ENCODE measurements around the gene TAOK3. TPM values are rescaled to one million over a fixed set of nuclear protein-coding genes. Genes with fewer than 3 reads are reported as not detected.

Gene TAOK3
- total RNA-seq, 2 donors from 2014 or later, result 33.4 to 40.6 TPM

- H3K9me3 Mint-ChIP-seq, result no peaks in the 10 kb centered on the region
- H3K9ac ChIP-seq (ENCODE audit: extremely low read depth, low read length, poor library complexity, severe bottlenecking), result no peak overlapping the region
- no peaks in the 10 kb centered on the region for H3K9me3 ChIP-seq (ENCODE audit: control insufficient read depth, low read length)
- no peaks in the 10 kb centered on the region for H3K27me3 Mint-ChIP-seq (ENCODE audit: insufficient read depth)
- H3K36me3 ChIP-seq (ENCODE audit: control insufficient read depth, insufficient read depth, low read length), result no peaks in the 10 kb centered on the region
- H3K27ac ChIP-seq (ENCODE audit: low read depth, low read length), result no peak overlapping the region
- WGBS, 2 experiments (ENCODE audit: insufficient coverage in 1 of 2, insufficient read length in 1 of 2), result 58 to 63% methylated on average over 1 to 2 of the region's 3 CpGs
- H3K4me1 ChIP-seq (ENCODE audit: control insufficient read depth, insufficient read depth, low read length), result peaks cover 4% of the 10 kb centered on the region
- no peaks in the 10 kb centered on the region for H3K27me3 ChIP-seq (ENCODE audit: control insufficient read depth, insufficient read depth, low read length, poor library complexity, severe bottlenecking)
- no peak for DNase-seq
- no peaks in the 10 kb centered on the region for H3K36me3 Mint-ChIP-seq (ENCODE audit: low read depth)
- no peak for TF ChIP-seq CTCF (conservative IDR thresholded peaks at IDR 0.05)
- peaks cover 30% of the 10 kb centered on the region for H3K4me1 Mint-ChIP-seq
- peak overlapping the region; percentile 86 for H3K4me3 ChIP-seq (ENCODE audit: low read length)
- peak overlapping the region; percentile 94 for H3K4me3 Mint-ChIP-seq
- H3K27ac Mint-ChIP-seq, result peak overlapping the region; percentile 4
Observed at GRCh38 chr12:118370601-118371000, 2.1 kb downstream of the TAOK3 start.

DNA sequence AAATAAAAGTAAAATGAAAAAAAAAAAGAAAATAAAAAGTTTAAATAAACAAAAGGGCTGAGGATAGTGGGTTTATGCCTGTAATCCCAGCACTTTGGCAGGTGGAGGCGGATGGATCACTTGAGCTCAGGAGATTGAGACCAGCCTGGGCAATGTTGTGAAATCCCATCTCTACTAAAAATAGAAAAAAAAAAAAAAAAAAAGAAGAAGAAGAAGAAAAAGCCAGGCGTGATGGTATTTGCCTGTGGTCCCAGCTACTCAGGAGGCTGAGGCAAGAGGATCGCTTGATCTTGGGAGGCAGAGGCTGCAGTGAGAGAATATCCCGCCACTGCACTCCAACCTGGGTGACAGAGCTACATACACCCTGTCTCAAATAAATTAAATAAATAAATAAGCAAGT is 3.9 kb downstream of the TAOK3 start:
- H3K27ac Mint-ChIP-seq, result no peak overlapping the region
- H3K27me3 ChIP-seq (ENCODE audit: control insufficient read depth, insufficient read depth, low read length, poor library complexity, severe bottlenecking), result no peaks in the 10 kb centered on the region
- no peak for DNase-seq
- no peak overlapping the region for H3K27ac ChIP-seq (ENCODE audit: low read depth, low read length)
- H3K9me3 Mint-ChIP-seq, result no peaks in the 10 kb centered on the region
- H3K27me3 Mint-ChIP-seq (ENCODE audit: insufficient read depth), result no peaks in the 10 kb centered on the region
- H3K9ac ChIP-seq (ENCODE audit: extremely low read depth, low read length, poor library complexity, severe bottlenecking), result no peak overlapping the region
- 96% methylated on average over 3 of the region's 4 CpGs; no CpG with 5 or more reads in 1 of the 2 experiments for WGBS, 2 experiments (ENCODE audit: insufficient coverage in 1 of 2, insufficient read length in 1 of 2)
- H3K4me3 Mint-ChIP-seq, result no peak overlapping the region
- no peaks in the 10 kb centered on the region for H3K36me3 ChIP-seq (ENCODE audit: control insufficient read depth, insufficient read depth, low read length)
- H3K9me3 ChIP-seq (ENCODE audit: control insufficient read depth, low read length), result no peaks in the 10 kb centered on the region
- H3K36me3 Mint-ChIP-seq (ENCODE audit: low read depth), result no peaks in the 10 kb centered on the region
- H3K4me3 ChIP-seq (ENCODE audit: low read length), result no peak overlapping the region
- TF ChIP-seq CTCF (conservative IDR thresholded peaks at IDR 0.05), result no peak
- peaks cover 4% of the 10 kb centered on the region for H3K4me1 ChIP-seq (ENCODE audit: control insufficient read depth, insufficient read depth, low read length)
- H3K4me1 Mint-ChIP-seq, result peaks cover 16% of the 10 kb centered on the region

DNA sequence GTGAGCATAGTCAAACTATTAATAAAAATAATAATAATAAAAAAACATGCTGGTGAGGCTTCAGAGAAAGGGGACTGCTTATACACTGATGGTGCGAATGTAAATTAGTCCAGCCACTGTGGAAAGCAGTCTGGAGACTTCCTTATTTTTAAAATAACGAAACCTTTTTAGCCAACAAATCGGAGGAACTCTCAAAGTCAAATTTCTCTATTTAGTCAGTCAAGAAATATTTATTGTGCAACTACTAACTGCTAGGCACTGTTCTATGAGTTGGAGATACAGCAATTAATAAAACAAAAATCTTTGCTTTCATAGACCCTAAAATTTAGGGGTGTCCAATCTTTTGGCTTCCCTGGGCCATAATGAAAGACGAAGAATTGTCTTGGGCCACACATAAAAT is 10.8 kb downstream of the TAOK3 start:
- DNase-seq, result no peak
- 85 to 91% methylated on average over 3 to 4 of the region's 4 CpGs for WGBS, 2 experiments (ENCODE audit: insufficient coverage in 1 of 2, insufficient read length in 1 of 2)
- no peak for TF ChIP-seq CTCF (conservative IDR thresholded peaks at IDR 0.05)
- Histone ChIP-seq H3K4me1 (ENCODE audit: control insufficient read depth, insufficient read depth, low read length) (no peaks in the 10 kb centered on the region), H3K9ac (ENCODE audit: extremely low read depth, low read length, poor library complexity, severe bottlenecking) (no peak overlapping the region), H3K9me3 (ENCODE audit: control insufficient read depth, low read length) (no peaks in the 10 kb centered on the region), H3K4me3 (ENCODE audit: low read length) (no peak overlapping the region), H3K36me3 (ENCODE audit: control insufficient read depth, insufficient read depth, low read length) (no peaks in the 10 kb centered on the region), H3K27ac (ENCODE audit: low read depth, low read length) (no peak overlapping the region), H3K27me3 (ENCODE audit: control insufficient read depth, insufficient read depth, low read length, poor library complexity, severe bottlenecking) (no peaks in the 10 kb centered on the region)
- Mint-ChIP-seq H3K27me3 (ENCODE audit: insufficient read depth) (no peaks in the 10 kb centered on the region), H3K27ac (no peak overlapping the region), H3K9me3 (no peaks in the 10 kb centered on the region), H3K4me3 (no peak overlapping the region), H3K36me3 (ENCODE audit: low read depth) (peaks cover 4% of the 10 kb centered on the region), H3K4me1 (peaks cover 10% of the 10 kb centered on the region)

All from endodermal cell (in vitro differentiated cells).